LNCaP clone FGC (cell line): Measurements from ENCODE around the gene TRMT44.

ENCODE experiments used
- DNase-seq: peaks from one replicate; pipeline ENCODE4 v3.0.0-alpha.2; 2011; ENCODE audit warnings: low read depth
- H3K4me3 ChIP-seq: 2 replicates; pipeline ENCODE4 v1.5.1; 2011; ENCODE audit warnings: mild to moderate bottlenecking, low read depth, low read length, control low read depth
- TF ChIP-seq, protein P1 (sequence below): IDR thresholded peaks from 2 replicates; pipeline ENCODE4 v1.5.1; 2012; ENCODE audit warnings: mild to moderate bottlenecking; ENCODE audit not compliant: control insufficient read depth, insufficient read depth; ENCODE audit errors: extremely low read depth

Gene TRMT44

DNA sequence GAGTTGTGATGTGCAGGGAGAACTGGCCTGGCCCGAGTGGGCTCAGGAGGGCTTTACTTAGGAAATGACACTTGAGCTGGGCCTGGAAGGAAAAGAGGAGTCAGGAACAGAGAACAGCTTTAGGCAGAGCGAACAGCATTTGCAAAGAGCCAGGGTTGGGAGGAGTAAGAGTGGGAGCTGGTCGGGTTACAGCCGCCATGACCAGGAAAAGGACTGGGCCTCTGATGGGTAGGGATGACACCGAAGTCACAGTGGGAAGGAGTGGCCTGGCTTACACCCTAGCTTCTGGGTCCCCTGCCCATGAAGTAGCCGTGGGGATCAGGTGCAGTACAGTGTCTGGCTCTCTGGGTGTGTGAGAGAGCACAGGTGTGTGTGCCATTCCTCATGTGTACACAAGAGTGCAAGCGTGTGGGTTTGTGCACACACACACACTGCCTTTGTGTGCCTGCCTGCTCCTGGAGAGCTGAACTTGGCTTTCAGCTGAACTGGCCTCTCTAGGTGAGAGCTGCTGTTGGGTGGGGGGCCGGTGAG lies 31.6 kb downstream of the TRMT44 start:
- TF ChIP-seq, protein P1, sequence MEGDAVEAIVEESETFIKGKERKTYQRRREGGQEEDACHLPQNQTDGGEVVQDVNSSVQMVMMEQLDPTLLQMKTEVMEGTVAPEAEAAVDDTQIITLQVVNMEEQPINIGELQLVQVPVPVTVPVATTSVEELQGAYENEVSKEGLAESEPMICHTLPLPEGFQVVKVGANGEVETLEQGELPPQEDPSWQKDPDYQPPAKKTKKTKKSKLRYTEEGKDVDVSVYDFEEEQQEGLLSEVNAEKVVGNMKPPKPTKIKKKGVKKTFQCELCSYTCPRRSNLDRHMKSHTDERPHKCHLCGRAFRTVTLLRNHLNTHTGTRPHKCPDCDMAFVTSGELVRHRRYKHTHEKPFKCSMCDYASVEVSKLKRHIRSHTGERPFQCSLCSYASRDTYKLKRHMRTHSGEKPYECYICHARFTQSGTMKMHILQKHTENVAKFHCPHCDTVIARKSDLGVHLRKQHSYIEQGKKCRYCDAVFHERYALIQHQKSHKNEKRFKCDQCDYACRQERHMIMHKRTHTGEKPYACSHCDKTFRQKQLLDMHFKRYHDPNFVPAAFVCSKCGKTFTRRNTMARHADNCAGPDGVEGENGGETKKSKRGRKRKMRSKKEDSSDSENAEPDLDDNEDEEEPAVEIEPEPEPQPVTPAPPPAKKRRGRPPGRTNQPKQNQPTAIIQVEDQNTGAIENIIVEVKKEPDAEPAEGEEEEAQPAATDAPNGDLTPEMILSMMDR: no peak
- H3K4me3 ChIP-seq: no peak overlapping the region
- DNase-seq: no peak

DNA sequence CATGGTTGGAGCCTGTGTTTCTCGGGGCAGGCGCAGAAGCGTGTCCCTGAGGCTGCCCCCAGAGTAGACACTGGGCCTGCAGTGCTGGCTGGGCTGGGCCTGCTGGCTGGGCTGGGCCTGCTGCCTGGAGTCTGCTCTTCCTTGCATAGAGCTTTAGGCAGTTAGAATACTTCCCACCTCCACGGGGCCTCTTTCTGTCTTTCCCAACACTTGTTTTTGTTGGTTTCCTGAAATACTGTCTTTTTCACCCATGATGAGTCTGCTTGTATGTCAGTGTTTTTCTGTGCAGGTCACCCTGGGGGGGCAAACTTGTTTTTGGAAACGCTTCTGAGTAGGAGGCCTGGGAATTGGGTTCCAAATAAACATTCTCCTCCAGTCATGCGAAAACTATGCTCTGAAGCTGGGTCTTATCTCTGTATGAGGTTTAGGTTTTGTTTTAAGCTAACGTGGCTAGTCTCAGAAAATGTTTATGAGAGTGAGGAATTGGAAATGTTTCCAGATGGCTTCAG lies 32.2 kb downstream of the TRMT44 start:
- TF ChIP-seq, protein P1: no peak
- DNase-seq: no peak

DNA sequence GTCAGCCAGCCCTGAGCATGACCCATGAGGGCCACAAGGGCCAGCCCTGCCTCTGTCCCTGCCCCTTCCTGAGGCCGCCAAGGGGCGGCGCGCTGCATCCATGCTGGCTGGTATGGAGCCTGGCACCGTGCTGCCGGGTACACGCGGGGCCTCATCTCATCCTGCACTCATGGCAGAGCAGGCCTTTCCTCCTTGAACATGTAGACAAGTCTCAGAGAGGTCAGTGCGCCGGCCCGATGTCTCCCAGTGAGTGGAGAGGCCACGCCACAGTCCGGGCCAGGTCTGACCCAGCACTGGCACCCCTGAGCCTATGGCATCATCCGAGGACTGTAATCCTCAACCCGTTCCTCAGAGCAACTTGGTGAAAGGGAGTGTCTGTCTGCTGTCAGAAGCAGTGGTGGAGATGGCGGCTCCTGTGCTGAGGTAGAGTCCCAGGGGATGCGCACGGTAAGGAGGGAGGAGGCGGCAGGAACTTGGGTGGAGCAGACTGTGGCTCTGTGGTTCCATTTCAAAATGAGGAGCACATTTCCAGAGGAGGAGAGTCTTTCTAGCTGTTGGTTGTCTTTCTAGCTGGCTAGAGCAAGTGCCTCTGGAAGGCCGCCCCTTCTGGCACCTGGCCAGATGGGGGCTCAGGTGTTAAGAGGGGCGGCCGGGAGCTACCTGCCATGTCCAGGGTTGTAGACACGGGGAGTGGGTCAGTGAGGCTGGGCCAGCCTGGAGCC lies 32.8 kb downstream of the TRMT44 start:
- H3K4me3 ChIP-seq: no peak overlapping the region
- DNase-seq: no peak
- TF ChIP-seq, protein P1: no peak

More for the DNA sequence above, 32.2 kb downstream of the TRMT44 start:
- H3K4me3 ChIP-seq: no peak overlapping the region

DNA sequence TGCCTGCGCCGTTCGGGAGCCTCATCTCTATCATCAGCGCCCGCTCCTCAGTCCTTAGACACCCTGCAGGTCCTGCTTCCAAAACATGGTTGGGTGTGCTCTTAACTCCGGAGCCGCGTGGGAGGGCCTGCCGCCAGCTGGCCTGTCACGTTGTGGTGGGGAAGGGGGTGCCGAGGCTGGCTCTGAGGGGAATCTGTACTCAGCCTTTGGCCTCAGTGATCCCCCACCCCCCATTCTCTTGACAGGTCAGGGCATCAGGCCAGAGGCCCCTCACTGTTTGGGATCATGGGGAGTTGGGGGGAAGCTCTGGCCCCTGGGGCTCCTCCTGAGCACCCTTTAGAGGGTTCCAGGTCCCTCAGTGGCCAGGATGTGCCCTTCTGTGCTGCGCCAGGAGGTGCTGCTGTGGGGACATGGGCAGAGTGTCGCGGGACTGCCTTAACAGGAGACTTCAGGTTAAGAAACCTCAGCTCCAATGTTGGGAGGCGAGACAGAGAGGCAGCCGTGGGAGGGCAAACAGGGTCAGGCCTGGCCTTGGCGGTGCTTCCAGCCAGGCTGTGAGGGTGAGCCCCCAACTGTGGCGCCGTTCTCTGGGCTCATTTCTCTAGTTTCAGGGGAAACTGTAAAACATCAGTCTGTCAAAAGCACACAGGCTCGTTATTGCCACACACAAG lies 33.5 kb downstream of the TRMT44 start:
- TF ChIP-seq, protein P1: no peak
- DNase-seq: no peak
- no peak overlapping the region for H3K4me3 ChIP-seq

DNA sequence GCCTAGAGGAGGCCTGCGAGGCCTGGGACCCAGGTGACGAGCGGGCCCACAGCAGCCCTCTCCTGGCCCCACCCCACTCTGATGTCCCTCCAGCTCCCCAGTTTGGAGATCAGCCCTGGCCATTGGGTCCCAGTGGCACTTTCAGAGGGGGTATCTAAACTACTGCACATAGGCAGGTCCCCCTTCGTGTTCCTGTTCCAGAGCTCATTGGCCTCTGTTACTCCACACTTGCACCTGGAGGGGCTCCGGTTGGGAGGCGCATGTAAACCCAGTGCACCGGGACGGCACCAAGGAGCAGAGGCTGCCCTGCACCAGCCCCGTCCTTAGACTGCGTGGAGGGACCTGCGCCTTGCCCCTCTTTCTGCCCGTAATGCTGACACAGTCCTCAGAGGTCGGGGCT lies 34.3 kb downstream of the TRMT44 start:
- DNase-seq: no peak
- no peak overlapping the region for H3K4me3 ChIP-seq
- TF ChIP-seq, protein P1: no peak

DNA sequence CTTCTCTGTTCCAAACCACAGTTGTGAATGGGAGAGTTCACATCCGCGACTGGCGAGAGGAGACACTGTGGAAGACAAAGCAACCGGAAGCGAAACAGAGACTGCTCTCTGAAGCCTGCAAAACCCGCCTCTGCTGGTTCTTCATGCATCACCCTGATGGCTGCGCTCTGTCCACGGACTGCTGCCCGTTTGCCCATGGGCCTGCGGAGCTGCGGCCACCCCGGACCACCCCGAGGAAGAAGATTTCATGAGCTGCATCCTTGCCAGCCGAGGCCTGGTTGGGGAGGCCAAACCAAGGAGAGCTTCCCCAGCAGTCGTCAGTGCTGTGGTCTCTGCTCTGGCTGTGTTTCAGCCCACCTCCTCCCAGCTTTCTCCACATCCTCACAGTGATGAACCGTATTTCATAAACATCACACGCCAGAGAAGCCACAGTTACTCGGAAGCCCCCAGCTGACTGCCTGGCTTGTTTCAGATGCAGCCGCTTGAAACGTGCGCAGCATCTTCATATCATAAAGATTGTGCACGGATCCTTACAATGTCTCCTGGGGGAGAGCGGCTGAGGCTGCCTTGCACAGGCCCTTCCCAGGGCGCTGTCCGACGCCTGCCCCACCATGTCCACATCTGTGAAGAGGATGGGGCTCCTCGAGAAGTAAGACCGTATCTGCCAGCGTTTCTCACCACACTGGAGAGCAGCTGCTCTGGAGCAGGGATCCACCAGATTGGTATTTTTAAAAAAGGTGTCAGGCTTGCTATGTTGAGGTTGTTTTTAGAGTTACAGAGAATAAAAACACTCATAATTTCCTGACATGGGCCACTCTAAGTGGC lies 35.4 kb downstream of the TRMT44 start:
- TF ChIP-seq, protein P1: no peak
- H3K4me3 ChIP-seq: no peak overlapping the region
- DNase-seq: no peak
